Motor neuron (in vitro differentiated cells): ENCODE data around the gene IER5. TPM values are rescaled to one million over a fixed set of nuclear protein-coding genes. Genes with fewer than 3 reads are reported as not detected.

Experiments used
- ATAC-seq, 8 experiments: fragments of 200-7000 bp; cut with Tn5 transposase; replicated peaks in 6 of 8; 2 replicates each; pipeline ENCODE4 v1.8.0; 2021; ENCODE audit warnings: mild to moderate bottlenecking in 8 of 8, moderate library complexity in 8 of 8
- H3K27ac ChIP-seq, 2 donors: fragments of 250-450 bp; sonication (Bioruptor Pico); 2 replicates each; pipeline ENCODE4 v1.9.0; 2021; ENCODE audit warnings: antibody characterized with exemption in 2 of 2, mild to moderate bottlenecking in 2 of 2, moderate library complexity in 1 of 2
- H3K4me1 ChIP-seq, 2 donors: fragments of 250-450 bp; sonication (Bioruptor Pico); replicated peaks in 1 of 2; 2 replicates each; pipeline ENCODE4 v1.6.1; 2021; ENCODE audit warnings: antibody characterized with exemption in 2 of 2, mild to moderate bottlenecking in 2 of 2, moderate library complexity in 1 of 2
- H3K4me3 ChIP-seq, 5 donors: fragments of 250-450 bp; sonication (Bioruptor Pico); 2 replicates each; pipeline ENCODE4 v1.9.0; 2021; ENCODE audit warnings: antibody characterized with exemption in 5 of 5, mild to moderate bottlenecking in 5 of 5, moderate library complexity in 4 of 5
- WGBS, 10 experiments: fragments of 450-650 bp; shearing (Covaris generic); methylation state at CpG; one replicate each; pipeline ENCODE4 v1.0.0; 2022; 5-methylcytosine and 5-hydroxymethylcytosine counted together
- in situ Hi-C, 9 experiments: fragments of 400-800 bp; cut with MboI; loops; one replicate each; pipeline ENCODE4 v1.15.0; 2021; ENCODE audit warnings: low sequenced_read_pairs in 9 of 9, low pct_unique_long_range_greater_than_20kb in 2 of 9; ENCODE audit not compliant: unreplicated experiment in 9 of 9
- total RNA-seq, 8 experiments: library from RNA; unstranded; fragments of 300-600 nt; gene quantifications; 2 replicates each; pipeline versions ENCODE4 v1.2.3 to v1.2.4, GENCODE V29; 2022

IER5 gene
- total RNA-seq, 8 experiments from 2014 or later: 9.6 to 20.1 (median 11.8) TPM

GRCh38 chr1:181135815-181136737 lies 47.6 kb downstream of the IER5 start:
- ATAC-seq: peak; percentile 28 to 66 (median 52)

GRCh38 chr1:181136738-181137122 lies 48.2 kb downstream of the IER5 start:
- 96 to 100% (median 100%) methylated on average over 3 to 6 of the region's 8 CpGs; no CpG with 5 or more reads in 6 of the 10 experiments for WGBS, 10 experiments
- Histone ChIP-seq H3K27ac (no peak overlapping the region), H3K4me1 (peaks cover 36 to 43% of the 10 kb centered on the region in 2 donors), H3K4me3 (no peak overlapping the region)
- no peak for ATAC-seq
- in situ Hi-C loops: loop anchor here in 3 of 9 experiments (25.0 kb wide), 2 partner anchors 224 to 249 kb away; partner anchors contain the start of gene KIAA1614 (in 2 of the 3)

More at GRCh38 chr1:181135815-181136737, 47.6 kb downstream of the IER5 start:
- in situ Hi-C loops: loop anchor here in 3 of 9 experiments (25.0 kb wide), 2 partner anchors 224 to 249 kb away; partner anchors contain the start of gene KIAA1614 (in 2 of the 3)
- peaks cover 32 to 43% of the 10 kb centered on the region in 2 donors for H3K4me1 ChIP-seq
- H3K4me3 ChIP-seq: no peak overlapping the region
- no peak overlapping the region for H3K27ac ChIP-seq
- 0 to 97% (median 83%) methylated on average over 1 to 11 of the region's 12 CpGs for WGBS, 10 experiments

DNA sequence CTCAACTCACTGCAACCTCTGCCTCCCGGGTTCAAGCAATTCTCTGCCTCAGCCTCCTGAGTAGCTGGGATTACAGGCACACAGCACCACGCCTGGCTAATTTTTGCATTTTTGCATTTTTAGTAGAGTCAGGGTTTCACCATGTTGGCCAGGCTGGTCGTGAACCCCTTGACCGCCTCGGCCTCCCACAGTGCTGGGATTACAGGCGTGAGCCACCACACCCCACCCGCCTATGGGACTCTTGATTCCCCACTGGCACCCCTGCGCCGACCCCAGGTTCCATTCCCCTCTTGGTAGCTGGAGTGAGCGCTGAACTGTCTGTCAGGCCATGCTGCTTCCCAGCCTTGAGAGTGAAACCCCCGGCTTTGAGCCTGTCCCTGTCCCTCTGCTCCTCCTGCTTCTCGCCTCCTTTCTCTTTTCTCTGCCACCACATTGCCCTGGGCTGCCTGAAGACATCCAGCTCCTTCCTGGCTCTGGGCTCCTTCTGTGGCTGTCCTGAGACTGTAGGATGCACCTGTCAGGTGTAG lies 48.8 kb downstream of the IER5 start:
- 67 to 100% (median 94%) methylated on average over 1 to 10 of the region's 12 CpGs; no CpG with 5 or more reads in 4 of the 10 experiments for WGBS, 10 experiments
- in situ Hi-C loops: loop anchor here in 3 of 9 experiments (25.0 kb wide), 2 partner anchors 225 to 250 kb away; partner anchors contain the start of gene KIAA1614 (in 2 of the 3)

DNA sequence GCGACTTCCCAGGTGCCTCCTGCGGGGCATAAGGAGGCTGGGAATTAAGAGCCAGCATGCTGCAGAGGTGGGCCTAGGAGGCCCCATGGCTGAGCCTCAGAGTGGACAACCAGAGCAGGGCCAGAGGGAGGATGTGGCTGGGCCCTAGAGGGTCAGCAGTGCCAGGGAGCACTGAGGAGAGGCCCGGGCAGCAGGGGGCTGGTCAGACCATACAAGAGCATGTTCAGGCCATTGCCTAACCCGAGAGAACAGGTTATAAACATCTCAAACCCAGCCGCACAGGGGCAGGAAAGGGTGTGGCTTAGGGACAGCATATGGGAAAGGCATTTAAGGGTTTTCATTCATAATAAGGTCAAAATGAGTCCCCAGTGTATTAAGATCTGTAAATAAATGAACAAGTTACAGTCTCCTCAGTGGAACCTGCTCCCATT lies 51.1 kb downstream of the IER5 start:
- H3K4me3 ChIP-seq: no peak overlapping the region
- in situ Hi-C loops: loop anchor here in 6 of 9 experiments (10.0 to 25.0 kb wide), 3 partner anchors 227 to 255 kb away; partner anchors contain the start of gene KIAA1614 (in 2 of the 6)
- no peak overlapping the region for H3K27ac ChIP-seq
- 37 to 100% (median 60%) methylated on average over 1 to 5 of the region's 5 CpGs; no CpG with 5 or more reads in 5 of the 10 experiments for WGBS, 10 experiments
- peaks cover 28 to 35% of the 10 kb centered on the region in 2 donors for H3K4me1 ChIP-seq
- no peak for ATAC-seq

More for the DNA sequence above, 48.8 kb downstream of the IER5 start:
- ATAC-seq: no peak
- H3K4me3 ChIP-seq: no peak overlapping the region
- H3K27ac ChIP-seq: no peak overlapping the region
- H3K4me1 ChIP-seq: peaks cover 40 to 46% of the 10 kb centered on the region in 2 donors

- Histone ChIP-seq H3K4me1 (peaks cover 22 to 27% of the 10 kb centered on the region in 2 donors), H3K27ac (no peak overlapping the region), H3K4me3 (no peak overlapping the region)
- WGBS, 10 experiments: 22 to 100% (median 83%) methylated on average over 1 to 4 of the region's 4 CpGs; no CpG with 5 or more reads in 3 of the 10 experiments
- in situ Hi-C loops: loop anchor here in 6 of 9 experiments (10.0 to 25.0 kb wide), 3 partner anchors 228 to 256 kb away; partner anchors contain the start of gene KIAA1614 (in 2 of the 6)
- ATAC-seq: peak in 2 of 8 experiments; percentile 2
These were observed 51.9 kb downstream of the IER5 start for GRCh38 chr1:181140398-181140797.

- in situ Hi-C loops: loop anchor here in 6 of 9 experiments (10.0 to 25.0 kb wide), 3 partner anchors 229 to 256 kb away; partner anchors contain the start of gene KIAA1614 (in 2 of the 6)
- no peak for ATAC-seq
- H3K4me3 ChIP-seq: no peak overlapping the region
- H3K4me1 ChIP-seq: peaks cover 17 to 22% of the 10 kb centered on the region in 2 donors
- WGBS, 10 experiments: 60 to 92% methylated on average over 1 to 2 of the region's 3 CpGs; no CpG with 5 or more reads in 8 of the 10 experiments
- H3K27ac ChIP-seq: no peak overlapping the region
These were observed 52.4 kb downstream of the IER5 start for GRCh38 chr1:181140891-181141290.

GRCh38 chr1:181141431-181141910 lies 53.0 kb downstream of the IER5 start:
- Histone ChIP-seq H3K27ac (peak overlapping the region in 1 of 2 donors; percentile 65), H3K4me1 (peaks cover 12 to 17% of the 10 kb centered on the region in 2 donors), H3K4me3 (no peak overlapping the region)
- in situ Hi-C loops: loop anchor here in 6 of 9 experiments (10.0 to 25.0 kb wide), 3 partner anchors 229 to 257 kb away; partner anchors contain the start of gene KIAA1614 (in 2 of the 6)
- 40 to 88% (median 54%) methylated on average over 1 to 5 of the region's 5 CpGs; no CpG with 5 or more reads in 5 of the 10 experiments for WGBS, 10 experiments
- peak in 7 of 8 experiments; percentile 7 to 69 (median 52) for ATAC-seq

Other genes starting within 250 kb of the IER5 start
- 1 to 10 TPM in 4 of 8 experiments, under 1 TPM in 4; 0.36 to 2.6 (median 1.2) TPM for gene KIAA1614, start 175.8 kb upstream of the IER5 start, total RNA-seq
- 10 to 100 TPM; 15.6 to 34.6 (median 26.1) TPM for gene STX6, start 65.8 kb upstream of the IER5 start, total RNA-seq
- gene MR1, start 54.7 kb upstream of the IER5 start, total RNA-seq: 10 to 100 TPM in 3 of 8 experiments, 1 to 10 TPM in 2, under 1 TPM in 3; 0.05 to 41.8 (median 2.3) TPM